ENCODE measurements around the gene MTERF4.
A peak's percentile ranks its signal among the peaks of the same experiment; 100 is the strongest.

The MTERF4 gene

DNA sequence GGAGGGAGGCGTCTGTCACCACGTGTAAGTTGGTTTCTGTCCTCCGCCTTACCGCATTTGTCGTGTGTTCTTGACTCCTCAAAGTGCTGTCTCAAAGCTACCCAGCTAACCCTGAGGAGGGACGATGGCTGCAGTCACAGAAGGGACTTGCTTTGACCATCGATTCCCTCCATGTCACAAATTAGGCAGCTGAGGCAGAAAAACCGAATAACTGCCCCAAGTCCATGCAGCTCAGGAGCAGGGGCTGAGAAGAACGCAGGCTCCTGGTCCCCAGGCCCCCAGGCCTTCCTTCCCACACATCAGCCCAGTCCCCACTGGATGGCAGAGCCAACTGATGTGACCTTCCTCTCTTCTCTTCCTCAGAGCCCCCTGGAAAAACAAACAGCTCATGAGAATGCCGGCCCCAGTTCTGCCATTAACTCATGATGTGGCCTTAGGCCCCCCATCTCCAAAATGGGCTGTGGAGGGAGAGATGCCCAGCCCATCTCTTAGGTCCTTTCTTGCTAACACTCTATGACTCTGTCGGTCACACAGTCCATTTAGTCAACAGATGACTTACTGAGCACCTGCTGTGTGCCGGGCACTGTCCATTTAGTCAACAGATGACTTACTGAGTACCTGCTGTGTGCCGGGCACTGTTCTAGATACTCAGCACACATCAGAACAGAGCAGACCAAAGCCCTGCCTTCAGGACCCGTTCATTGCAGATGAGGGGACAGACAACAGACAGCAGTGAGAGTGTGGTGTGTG, 19.6 kb downstream of the MTERF4 start:
- H3K4me3 Mint-ChIP-seq = no peak overlapping the region
- no peaks in the 10 kb centered on the region for H3K9me3 Mint-ChIP-seq
- H3K27ac Mint-ChIP-seq = peak overlapping the region; percentile 15 to 84
- ATAC-seq (replicated peaks) (no peak), DNase-seq (no peak)
- peaks cover 10 to 12% of the 10 kb centered on the region in 2 donors for H3K4me1 Mint-ChIP-seq (ENCODE audit: low read depth in 2 of 2)
- peaks cover 24% of the 10 kb centered on the region for H3K36me3 Mint-ChIP-seq (ENCODE audit: insufficient read depth)
- no peaks in the 10 kb centered on the region for H3K27me3 Mint-ChIP-seq

DNA sequence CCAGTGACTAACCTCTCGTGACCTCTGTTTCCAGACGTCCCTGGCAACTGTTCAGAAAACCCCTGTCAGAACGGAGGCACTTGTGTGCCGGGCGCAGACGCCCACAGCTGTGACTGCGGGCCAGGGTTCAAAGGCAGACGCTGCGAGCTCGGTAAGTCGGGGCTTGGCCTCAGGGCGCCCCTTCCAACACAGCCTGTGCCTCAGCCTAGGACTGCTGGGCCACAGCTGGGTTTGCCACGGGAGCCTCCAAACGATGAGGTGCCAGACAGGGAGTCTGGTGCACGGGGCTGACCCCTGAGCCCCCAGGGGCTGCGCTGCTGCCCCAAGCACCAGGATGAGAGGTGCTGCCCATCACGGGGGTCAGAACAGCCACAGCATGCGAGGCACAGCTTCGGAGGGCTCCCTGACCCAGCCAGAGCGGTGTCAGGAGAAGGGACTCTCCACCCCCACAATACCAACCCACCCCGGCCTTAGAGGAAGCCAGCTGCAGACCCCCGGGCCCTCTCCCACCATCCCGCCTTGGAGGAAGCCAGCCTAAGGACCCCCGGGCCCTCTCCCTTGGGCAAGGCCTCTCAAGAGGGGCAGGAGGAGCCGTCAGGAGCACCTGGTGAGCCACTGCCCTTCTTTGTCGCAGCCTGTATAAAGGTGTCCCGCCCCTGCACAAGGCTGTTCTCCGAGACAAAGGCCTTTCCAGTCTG, 20.3 kb downstream of the MTERF4 start:
- Mint-ChIP-seq H3K27me3 (no peaks in the 10 kb centered on the region), H3K36me3 (ENCODE audit: insufficient read depth) (peaks cover 17% of the 10 kb centered on the region), H3K27ac (peak overlapping the region; percentile 50 to 75), H3K9me3 (no peaks in the 10 kb centered on the region), H3K4me1 (ENCODE audit: low read depth in 2 of 2) (peaks cover 10 to 15% of the 10 kb centered on the region in 2 donors), H3K4me3 (no peak overlapping the region)
- ATAC-seq (replicated peaks) = peak; percentile 40
- no peak for DNase-seq

DNA sequence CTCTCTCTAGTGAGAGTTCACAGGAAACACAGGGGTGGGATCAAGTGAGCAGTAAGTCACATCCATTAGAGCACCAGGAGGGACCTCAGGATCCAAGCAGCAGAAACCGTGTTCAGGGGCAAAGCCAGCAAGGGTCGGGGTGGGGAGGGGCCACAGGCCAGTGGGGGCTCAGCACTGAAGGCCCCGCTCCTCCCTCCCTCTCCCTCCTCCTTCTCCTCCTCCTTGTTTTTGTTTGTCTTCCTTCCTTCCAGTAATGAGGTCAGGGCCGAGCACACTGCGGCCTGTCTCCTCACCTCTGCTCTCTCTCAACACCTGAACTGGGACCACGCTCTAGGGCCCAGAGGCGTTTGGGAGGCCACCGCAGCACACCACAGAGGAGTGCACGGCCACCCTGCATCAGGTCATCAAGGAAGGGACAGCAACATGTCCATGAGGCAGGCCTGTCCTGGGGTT, 20.9 kb downstream of the MTERF4 start:
- H3K4me1 Mint-ChIP-seq (ENCODE audit: low read depth in 2 of 2) = peaks cover 10 to 15% of the 10 kb centered on the region in 2 donors
- H3K9me3 Mint-ChIP-seq = no peaks in the 10 kb centered on the region
- H3K27ac Mint-ChIP-seq = peak overlapping the region; percentile 50 to 75
- ATAC-seq (replicated peaks) (peak; percentile 10), DNase-seq (no peak)
- H3K36me3 Mint-ChIP-seq (ENCODE audit: insufficient read depth) = peaks cover 11% of the 10 kb centered on the region
- no peaks in the 10 kb centered on the region for H3K27me3 Mint-ChIP-seq
- no peak overlapping the region for H3K4me3 Mint-ChIP-seq

DNA sequence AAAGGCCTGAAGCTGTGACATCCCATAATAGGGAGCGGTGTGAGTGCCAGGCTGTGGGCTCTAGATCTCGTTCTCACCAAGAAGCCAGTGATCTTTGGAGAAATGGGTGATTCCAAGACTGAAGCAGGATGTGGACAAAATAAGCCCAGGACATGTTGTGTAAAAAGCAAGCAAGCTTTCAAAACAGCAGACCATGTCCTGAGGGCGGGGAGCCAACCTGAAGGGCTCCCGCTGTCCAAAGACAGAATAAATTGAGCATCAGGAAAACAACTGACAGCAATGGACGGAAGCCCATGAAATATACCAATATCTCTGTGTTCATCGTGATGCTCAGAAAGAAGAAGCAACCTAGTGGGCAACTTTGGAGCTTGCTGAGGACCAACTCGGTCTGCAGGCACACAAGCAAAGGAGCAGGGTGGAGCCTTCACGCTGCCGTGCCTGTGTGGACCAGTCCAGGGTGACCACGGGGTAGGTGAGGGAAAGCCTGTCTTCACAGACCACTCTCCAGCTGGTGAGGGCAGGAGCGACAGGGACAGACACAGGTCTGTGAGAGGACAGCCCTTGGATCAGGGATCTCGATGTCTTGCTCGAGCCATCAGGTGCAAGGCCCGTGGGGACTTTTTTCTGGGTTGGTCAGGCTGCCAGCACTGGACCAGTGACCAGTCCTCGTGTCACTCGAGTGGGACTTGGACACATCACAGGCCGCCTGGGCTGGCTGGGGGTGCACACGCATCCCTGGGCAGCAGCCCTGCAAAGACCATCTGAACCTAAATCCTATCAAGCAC, 21.5 kb downstream of the MTERF4 start:
- ATAC-seq (replicated peaks) = no peak
- no peak overlapping the region for H3K4me3 Mint-ChIP-seq
- H3K27me3 Mint-ChIP-seq = no peaks in the 10 kb centered on the region
- H3K27ac Mint-ChIP-seq = peak overlapping the region; percentile 50 to 75
- peaks cover 8% of the 10 kb centered on the region for H3K36me3 Mint-ChIP-seq (ENCODE audit: insufficient read depth)
- peaks cover 10 to 15% of the 10 kb centered on the region in 2 donors for H3K4me1 Mint-ChIP-seq (ENCODE audit: low read depth in 2 of 2)
- DNase-seq = no peak
- H3K9me3 Mint-ChIP-seq = no peaks in the 10 kb centered on the region

DNA sequence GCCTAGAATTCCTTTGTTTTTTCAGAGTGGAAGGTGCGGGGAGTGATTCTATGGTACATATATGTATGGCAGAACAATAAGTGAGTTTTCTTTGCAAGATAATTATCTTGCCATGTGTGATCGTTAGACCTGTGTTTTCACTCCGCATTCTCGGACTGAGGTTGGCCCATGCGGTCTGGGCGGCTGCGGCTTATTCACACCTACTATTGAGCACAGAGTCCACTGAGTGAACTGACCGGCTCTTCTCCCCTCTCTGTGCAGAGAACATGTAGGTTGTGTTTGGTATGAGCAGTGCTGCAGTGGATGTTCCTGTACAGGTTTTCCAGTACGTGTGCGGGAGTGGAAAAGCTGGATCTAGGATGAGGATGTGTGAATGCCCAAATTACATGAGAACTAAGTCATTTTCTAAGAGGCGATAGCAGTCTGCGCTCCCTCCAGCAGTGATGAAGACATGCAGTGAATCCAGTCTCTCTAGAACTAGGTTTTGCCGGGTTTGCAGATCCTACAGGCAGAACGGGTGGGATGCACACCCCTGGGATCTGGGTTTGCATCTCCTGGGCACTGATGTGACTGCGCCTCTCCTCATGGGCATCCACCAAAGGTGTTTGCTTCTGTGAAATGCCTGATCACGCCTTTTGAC, 27.1 kb downstream of the MTERF4 start:
- no peak for DNase-seq
- Mint-ChIP-seq H3K27ac (no peak overlapping the region), H3K9me3 (no peaks in the 10 kb centered on the region), H3K36me3 (ENCODE audit: insufficient read depth) (peaks cover 23% of the 10 kb centered on the region), H3K27me3 (no peaks in the 10 kb centered on the region), H3K4me1 (ENCODE audit: low read depth in 2 of 2) (peaks cover 0 to 17% of the 10 kb centered on the region in 2 donors), H3K4me3 (no peak overlapping the region)
- ATAC-seq (replicated peaks) = no peak

DNA sequence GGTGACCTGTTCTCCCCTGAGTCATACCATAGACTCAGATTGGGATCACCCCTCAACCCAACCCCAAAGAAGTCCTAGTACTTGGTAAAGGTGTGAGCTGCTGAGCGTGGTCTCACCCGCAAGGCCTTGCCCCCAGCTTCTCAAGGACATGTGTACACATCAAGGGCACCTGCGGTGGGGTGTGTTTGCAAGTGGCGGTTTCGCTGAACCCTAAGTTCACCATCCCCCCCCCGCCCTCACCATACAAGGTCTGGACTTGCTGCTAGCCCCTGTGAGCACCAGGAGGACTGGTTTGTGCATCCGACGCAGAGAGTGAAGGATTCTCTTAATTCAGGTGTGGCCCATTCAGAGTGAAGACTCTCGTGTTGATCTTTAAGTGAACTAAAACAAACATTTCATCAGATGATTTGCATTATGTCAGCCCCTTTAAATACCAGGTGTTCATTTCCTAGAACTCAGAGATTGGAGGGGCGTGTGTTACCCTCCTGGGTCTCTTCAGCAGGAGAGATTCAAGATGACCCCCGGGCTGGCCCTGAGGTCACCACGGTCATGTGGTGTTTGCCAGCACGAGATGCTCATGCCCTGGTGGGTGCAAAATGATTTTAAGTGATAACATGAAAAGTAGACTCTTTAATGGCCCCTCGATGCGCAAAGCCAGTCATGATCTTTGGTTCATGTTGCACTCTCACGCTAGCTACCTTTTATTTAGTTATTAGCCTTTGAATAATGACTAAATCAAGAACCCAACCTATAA, 27.8 kb downstream of the MTERF4 start:
- H3K27me3 Mint-ChIP-seq = no peaks in the 10 kb centered on the region
- no peaks in the 10 kb centered on the region for H3K9me3 Mint-ChIP-seq
- H3K4me1 Mint-ChIP-seq (ENCODE audit: low read depth in 2 of 2) = peaks cover 0 to 17% of the 10 kb centered on the region in 2 donors
- H3K27ac Mint-ChIP-seq = no peak overlapping the region
- no peak for DNase-seq
- H3K4me3 Mint-ChIP-seq = no peak overlapping the region
- ATAC-seq (replicated peaks) = no peak
- H3K36me3 Mint-ChIP-seq (ENCODE audit: insufficient read depth) = peaks cover 21% of the 10 kb centered on the region

DNA sequence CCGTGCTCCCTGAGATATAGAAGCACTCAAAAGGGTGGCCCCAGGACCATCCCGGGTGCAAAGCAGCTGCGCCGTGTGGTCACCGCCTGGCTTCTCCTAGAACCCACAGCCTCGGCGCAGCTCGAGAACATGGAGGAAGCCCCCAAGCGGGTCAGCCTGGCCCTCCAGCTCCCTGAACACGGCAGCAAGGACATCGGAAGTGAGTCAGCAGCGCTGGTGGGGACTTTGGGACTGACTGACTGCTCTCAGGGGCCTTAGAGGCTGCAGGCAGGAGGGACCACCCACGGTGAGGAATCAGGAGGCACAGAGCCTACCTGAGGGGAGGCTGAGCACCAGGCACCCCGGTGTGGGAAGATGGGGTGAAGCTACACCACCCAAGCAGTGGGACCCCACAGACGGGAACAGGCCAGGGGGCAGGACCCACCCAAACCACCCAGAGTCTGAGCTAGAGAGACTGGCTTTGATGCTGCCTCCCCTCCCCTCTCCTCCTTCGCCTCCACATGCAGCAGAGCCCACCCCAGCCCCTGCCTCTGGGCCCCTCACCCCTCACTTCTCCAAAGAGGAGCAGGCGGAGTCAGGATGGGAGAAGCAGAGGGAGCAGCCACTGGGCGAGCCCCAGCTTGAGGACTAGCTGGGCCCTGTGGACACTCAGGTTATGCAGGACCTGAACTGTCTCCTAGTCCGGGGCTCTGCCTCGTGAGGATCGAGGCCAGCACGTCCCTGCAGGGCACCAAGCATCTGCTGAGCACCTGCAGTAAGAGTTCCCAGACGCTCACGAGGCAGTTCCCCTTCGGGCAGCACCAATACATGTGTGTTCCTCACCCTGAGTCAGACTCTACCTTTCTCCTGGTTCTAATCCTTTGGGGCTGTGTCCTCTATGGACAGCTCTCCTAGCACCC, 28.7 kb downstream of the MTERF4 start:
- H3K9me3 Mint-ChIP-seq = no peaks in the 10 kb centered on the region
- no peak overlapping the region for H3K4me3 Mint-ChIP-seq
- DNase-seq (no peak), ATAC-seq (replicated peaks) (no peak)
- H3K4me1 Mint-ChIP-seq (ENCODE audit: low read depth in 2 of 2) = peaks cover 2 to 17% of the 10 kb centered on the region in 2 donors
- no peaks in the 10 kb centered on the region for H3K27me3 Mint-ChIP-seq
- H3K27ac Mint-ChIP-seq = peak overlapping the region in 1 of 2 donors; percentile 49
- peaks cover 19% of the 10 kb centered on the region for H3K36me3 Mint-ChIP-seq (ENCODE audit: insufficient read depth)

DNA sequence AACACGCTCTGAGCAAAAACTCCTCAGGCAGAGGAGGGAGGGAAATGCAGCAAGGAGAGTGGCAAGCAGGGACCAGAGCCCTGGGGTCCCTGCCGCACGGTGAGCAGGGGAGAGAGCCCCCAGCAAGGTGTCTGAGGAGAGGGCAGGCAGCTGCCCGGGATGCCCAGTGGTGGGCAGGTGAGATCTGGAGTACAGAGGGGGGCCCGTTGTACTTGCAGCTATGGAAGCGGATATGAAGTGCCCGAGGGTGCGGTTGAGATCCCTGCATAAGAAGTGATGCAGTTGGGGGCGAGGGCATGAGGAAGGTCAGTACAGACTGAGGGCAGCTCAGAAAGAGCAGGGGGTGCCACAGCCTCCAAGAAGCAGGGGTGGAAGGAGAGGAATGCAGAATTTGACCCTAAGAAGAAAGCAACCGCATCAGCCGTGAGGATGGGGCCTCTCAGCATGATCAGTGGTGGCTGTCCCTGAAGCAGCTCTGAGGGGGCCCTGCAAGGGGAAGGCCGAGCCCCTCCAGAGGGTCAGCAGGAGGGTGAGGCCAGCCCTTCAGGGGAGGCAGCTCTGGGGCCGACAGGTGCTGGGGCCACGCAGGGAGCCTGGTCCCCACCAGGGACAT, 29.4 kb downstream of the MTERF4 start:
- Mint-ChIP-seq H3K9me3 (no peaks in the 10 kb centered on the region), H3K27ac (peak overlapping the region in 1 of 2 donors; percentile 49), H3K36me3 (ENCODE audit: insufficient read depth) (peaks cover 19% of the 10 kb centered on the region), H3K4me1 (ENCODE audit: low read depth in 2 of 2) (peaks cover 2 to 11% of the 10 kb centered on the region in 2 donors), H3K27me3 (no peaks in the 10 kb centered on the region), H3K4me3 (no peak overlapping the region)
- DNase-seq (no peak), ATAC-seq (replicated peaks) (no peak)

DNA sequence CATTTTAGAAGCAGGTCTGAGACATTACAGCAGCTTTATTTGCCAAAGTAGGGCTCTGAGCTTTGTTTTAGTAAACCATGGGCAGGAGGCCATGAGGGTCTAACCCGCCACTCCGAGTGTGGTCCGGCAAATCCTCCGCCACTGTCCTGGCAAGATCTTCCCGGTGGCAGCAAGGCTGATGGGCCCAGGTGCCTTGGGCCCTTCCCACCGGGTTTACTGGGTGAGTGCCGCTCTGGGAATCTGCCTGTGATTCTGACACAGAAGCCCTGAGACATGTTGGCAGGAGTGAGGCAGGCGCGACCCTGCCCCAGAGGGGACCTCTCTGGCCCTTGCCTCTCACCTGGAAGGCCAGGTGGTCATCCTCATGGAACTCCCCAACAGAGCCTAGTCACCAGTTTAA, 29.9 kb downstream of the MTERF4 start:
- Mint-ChIP-seq H3K4me3 (no peak overlapping the region), H3K36me3 (ENCODE audit: insufficient read depth) (peaks cover 19% of the 10 kb centered on the region), H3K27me3 (no peaks in the 10 kb centered on the region), H3K4me1 (ENCODE audit: low read depth in 2 of 2) (peaks cover 2 to 6% of the 10 kb centered on the region in 2 donors), H3K9me3 (no peaks in the 10 kb centered on the region), H3K27ac (peak overlapping the region in 1 of 2 donors; percentile 49)
- DNase-seq (no peak), ATAC-seq (replicated peaks) (no peak)

DNA sequence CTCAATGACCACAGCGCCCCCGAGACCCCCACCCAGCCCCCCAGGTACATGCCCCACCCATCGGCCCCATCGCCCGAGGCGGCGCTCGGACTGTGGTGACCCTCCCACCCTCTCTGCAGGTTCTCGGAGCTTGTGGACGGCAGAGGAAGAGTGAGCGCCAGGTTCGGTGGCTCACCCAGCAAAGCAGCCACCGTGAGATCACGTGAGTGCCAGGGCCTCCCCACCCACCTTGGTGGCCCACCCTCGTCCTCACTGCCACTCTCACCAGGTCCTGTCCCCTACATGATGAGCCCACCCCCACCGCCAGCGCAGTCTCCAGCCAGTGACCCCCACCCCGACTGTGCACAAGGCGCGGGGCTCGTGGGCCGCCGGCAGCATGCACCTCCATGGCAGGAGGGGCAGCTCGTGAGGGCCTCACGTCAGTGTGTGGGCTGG, 30.4 kb downstream of the MTERF4 start:
- Mint-ChIP-seq H3K4me3 (no peak overlapping the region), H3K9me3 (no peaks in the 10 kb centered on the region), H3K27me3 (no peaks in the 10 kb centered on the region), H3K36me3 (ENCODE audit: insufficient read depth) (peaks cover 19% of the 10 kb centered on the region), H3K4me1 (ENCODE audit: low read depth in 2 of 2) (peaks cover 2 to 6% of the 10 kb centered on the region in 2 donors), H3K27ac (no peak overlapping the region)
- ATAC-seq (replicated peaks) = no peak
- no peak for DNase-seq

DNA sequence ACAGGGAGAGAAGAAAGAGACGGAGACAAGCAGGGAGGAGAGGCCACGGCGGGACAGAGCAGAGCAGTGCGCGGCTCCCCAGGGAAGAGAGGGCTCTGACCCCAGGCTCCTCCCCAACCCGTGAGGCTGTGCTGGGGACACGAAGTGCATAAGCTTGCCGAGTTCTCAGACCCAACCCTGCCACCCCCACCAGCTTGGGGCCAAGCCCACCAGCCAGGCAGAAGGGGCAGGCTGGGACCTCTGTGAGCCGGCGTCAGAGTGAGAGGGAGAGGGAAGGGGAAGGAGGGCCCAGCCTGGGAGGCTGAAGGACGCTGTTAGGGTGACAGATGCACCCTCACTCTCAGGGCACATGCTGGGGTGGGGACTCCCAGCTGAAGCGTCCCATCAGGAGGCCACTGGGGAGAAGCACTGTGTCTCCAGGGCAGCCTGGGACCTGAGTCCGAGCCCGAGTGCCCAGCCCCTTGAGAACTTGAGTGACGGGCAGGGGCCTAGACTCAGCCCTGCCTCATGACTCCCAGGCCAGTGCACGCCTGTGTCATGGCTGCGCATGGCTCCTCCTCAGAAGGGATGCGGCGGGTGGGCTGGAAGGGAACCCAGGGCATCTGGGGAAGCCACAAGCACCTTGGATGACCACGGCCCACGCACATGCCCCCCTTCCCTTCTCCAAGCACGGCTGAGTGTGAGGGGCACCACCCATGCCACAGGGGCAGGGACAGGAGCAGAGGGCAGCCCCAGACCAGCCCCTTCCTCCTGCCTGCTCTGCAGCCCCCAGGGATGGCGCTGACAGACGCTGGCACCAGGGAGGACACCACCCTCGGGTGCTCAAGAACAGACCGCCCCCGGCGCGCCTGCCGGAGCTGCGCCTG, 31.0 kb downstream of the MTERF4 start:
- H3K27ac Mint-ChIP-seq = peak overlapping the region in 1 of 2 donors; percentile 46

More for the DNA sequence above, 31.0 kb downstream of the MTERF4 start:
- Mint-ChIP-seq H3K27me3 (no peaks in the 10 kb centered on the region), H3K4me3 (no peak overlapping the region), H3K9me3 (no peaks in the 10 kb centered on the region), H3K4me1 (ENCODE audit: low read depth in 2 of 2) (peaks cover 4 to 6% of the 10 kb centered on the region in 2 donors), H3K36me3 (ENCODE audit: insufficient read depth) (peaks cover 17% of the 10 kb centered on the region)
- no peak for DNase-seq
- ATAC-seq (replicated peaks) = no peak
